HUES48 (cell line): ENCODE measurements around the gene HNRNPA3.
"Not testable (repeated sequence)": the region's sequence is repeated elsewhere in the genome, so short reads cannot be mapped to it uniquely, and the experiment has no call there.

Source experiments
- H3K27ac ChIP-seq: one replicate; pipeline ENCODE4 v1.7.0; 2013; ENCODE audit warnings: low read depth, low read length, inconsistent platforms
- H3K27me3 ChIP-seq: 2 replicates; pipeline ENCODE4 v1.6.1; 2013; ENCODE audit warnings: mild to moderate bottlenecking, low read length; ENCODE audit not compliant: control insufficient read depth, insufficient read depth
- H3K36me3 ChIP-seq: 2 replicates; pipeline ENCODE4 v1.6.1; 2013; ENCODE audit warnings: low read length; ENCODE audit not compliant: control insufficient read depth, insufficient read depth
- H3K4me1 ChIP-seq: 2 replicates; pipeline ENCODE4 v1.6.1; 2013; ENCODE audit warnings: mild to moderate bottlenecking, low read length; ENCODE audit not compliant: control insufficient read depth, insufficient read depth
- H3K4me3 ChIP-seq: 2 replicates; pipeline ENCODE4 v1.5.1; 2013; ENCODE audit warnings: mild to moderate bottlenecking, low read depth, low read length
- H3K9ac ChIP-seq: 2 replicates; pipeline ENCODE4 v1.6.1; 2013; ENCODE audit warnings: mild to moderate bottlenecking, low read depth, low read length, moderate library complexity
- H3K9me3 ChIP-seq: 2 replicates; pipeline ENCODE4 v1.6.1; 2013; ENCODE audit warnings: low read length; ENCODE audit not compliant: control insufficient read depth, insufficient read depth

Gene HNRNPA3

GRCh38 chr2:177217247-177217843, 4.8 kb downstream of the HNRNPA3 start:
- Histone ChIP-seq H3K4me3 (no peak overlapping the region), H3K27ac (no peak overlapping the region), H3K9ac (no peak overlapping the region), H3K36me3 (peaks cover 85% of the 10 kb centered on the region), H3K27me3 (no peaks in the 10 kb centered on the region), H3K4me1 (peaks cover 31% of the 10 kb centered on the region), H3K9me3 (no peaks in the 10 kb centered on the region)

DNA sequence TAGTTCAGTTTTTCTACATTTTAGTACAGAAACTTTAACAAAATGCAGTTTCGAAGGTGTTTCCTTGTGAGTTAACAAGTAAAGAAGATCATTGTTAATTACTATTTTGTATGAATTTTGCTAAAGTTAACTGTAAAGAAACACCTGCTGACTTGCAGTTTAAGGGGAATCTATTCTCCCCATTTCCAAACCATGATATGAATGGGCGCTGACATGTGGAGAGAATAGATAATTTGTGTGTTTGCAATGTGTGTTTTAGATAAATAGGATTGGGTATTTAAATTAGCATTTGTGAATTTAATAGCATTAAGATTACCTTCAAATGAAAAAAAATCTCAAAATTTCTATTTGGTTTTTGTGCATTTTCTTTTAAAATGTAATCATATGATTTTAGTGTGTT, 7.2 kb downstream of the HNRNPA3 start:
- H3K36me3 ChIP-seq = peaks cover 81% of the 10 kb centered on the region
- H3K9me3 ChIP-seq, H3K9ac ChIP-seq, H3K27me3 ChIP-seq, H3K27ac ChIP-seq, H3K4me3 ChIP-seq: not testable (repeated sequence)
- H3K4me1 ChIP-seq = peaks cover 30% of the 10 kb centered on the region

DNA sequence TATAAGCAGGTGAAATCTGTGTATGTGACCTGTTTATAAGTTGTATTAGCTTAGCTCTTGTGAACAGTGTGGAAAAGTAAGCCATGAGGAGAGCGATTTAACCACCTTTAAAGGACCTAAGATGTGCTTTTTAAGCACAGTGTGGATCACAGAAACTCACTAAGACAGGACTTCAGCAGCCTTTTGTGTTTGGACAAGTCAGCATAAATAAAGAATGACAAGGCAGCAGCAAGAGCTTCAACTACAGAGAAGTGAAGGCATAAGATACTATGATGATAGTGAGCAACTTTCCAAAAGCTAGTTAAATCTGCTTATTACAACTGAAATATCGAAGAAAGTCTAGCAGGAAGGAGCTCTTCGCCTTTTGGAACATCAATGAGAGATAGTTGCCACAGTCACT, 8.9 kb downstream of the HNRNPA3 start:
- Histone ChIP-seq H3K4me3 (no peak overlapping the region), H3K9ac (no peak overlapping the region), H3K4me1 (peaks cover 30% of the 10 kb centered on the region), H3K27me3 (no peaks in the 10 kb centered on the region), H3K27ac (peak overlapping the region; percentile 42), H3K9me3 (no peaks in the 10 kb centered on the region), H3K36me3 (peaks cover 64% of the 10 kb centered on the region)

DNA sequence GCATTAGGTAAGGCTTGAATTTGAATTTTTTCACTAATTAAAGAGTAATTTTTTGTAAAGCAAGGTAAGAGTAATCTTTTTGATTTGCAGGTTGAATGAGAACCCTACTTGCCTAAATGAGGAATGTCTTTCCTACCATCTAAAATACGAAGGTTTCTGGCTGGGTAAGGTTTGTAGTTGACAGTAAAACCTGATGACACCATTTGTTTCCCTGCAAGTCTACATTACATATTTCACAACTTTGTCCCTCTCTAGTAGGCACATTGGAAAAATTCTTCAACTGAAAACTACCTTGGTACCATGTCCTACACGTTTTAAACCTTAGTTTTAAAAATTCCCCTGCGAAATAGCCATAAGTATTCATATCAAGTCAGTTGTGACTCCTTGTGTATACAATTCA, 9.4 kb downstream of the HNRNPA3 start:
- Histone ChIP-seq H3K9ac (no peak overlapping the region), H3K27ac (peak overlapping the region; percentile 18), H3K9me3 (no peaks in the 10 kb centered on the region), H3K4me1 (peaks cover 25% of the 10 kb centered on the region), H3K36me3 (peaks cover 60% of the 10 kb centered on the region), H3K4me3 (no peak overlapping the region), H3K27me3 (no peaks in the 10 kb centered on the region)

GRCh38 chr2:177223436-177223835, 10.8 kb downstream of the HNRNPA3 start:
- H3K36me3 ChIP-seq = peaks cover 45% of the 10 kb centered on the region
- H3K4me1 ChIP-seq = peaks cover 13% of the 10 kb centered on the region
- not testable (repeated sequence) for H3K27ac ChIP-seq

DNA sequence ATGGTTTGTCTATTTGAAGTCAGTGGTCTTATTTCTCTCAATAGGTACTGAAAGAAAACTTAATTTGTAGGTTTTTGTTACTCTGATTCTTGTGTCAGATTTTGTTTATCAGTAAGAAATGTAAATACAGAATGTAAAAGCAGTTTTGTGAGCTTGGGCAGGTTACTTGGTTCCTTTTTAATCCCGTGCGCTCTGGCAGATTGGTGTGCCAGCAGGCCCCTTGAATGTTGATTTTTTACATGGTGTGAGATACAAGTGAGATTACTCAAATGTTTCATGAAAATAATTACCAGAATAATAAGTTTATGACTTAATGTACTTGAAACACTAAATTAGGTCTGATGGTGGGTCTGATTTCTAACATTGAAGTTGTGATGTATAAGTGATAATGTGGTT, 13.4 kb downstream of the HNRNPA3 start:
- no peak overlapping the region for H3K9ac ChIP-seq
- no peaks in the 10 kb centered on the region for H3K9me3 ChIP-seq
- H3K4me3 ChIP-seq = no peak overlapping the region
- no peaks in the 10 kb centered on the region for H3K27me3 ChIP-seq
- H3K27ac ChIP-seq = peak overlapping the region; percentile 39
- 0 out of 2 replicates have a peak, but pooled peaks cover 6% of the 10 kb centered on the region for H3K4me1 ChIP-seq
- H3K36me3 ChIP-seq = peaks cover 37% of the 10 kb centered on the region

More at GRCh38 chr2:177223436-177223835, 10.8 kb downstream of the HNRNPA3 start:
- not testable (repeated sequence) for H3K9ac ChIP-seq, H3K9me3 ChIP-seq, H3K4me3 ChIP-seq, H3K27me3 ChIP-seq

- Histone ChIP-seq H3K36me3 (peaks cover 52% of the 10 kb centered on the region), H3K27me3 (no peaks in the 10 kb centered on the region), H3K4me1 (no peaks in the 10 kb centered on the region), H3K9ac (no peak overlapping the region), H3K9me3 (no peaks in the 10 kb centered on the region), H3K4me3 (no peak overlapping the region), H3K27ac (no peak overlapping the region)
Observed at GRCh38 chr2:177229442-177230242, 17.0 kb downstream of the HNRNPA3 start.

DNA sequence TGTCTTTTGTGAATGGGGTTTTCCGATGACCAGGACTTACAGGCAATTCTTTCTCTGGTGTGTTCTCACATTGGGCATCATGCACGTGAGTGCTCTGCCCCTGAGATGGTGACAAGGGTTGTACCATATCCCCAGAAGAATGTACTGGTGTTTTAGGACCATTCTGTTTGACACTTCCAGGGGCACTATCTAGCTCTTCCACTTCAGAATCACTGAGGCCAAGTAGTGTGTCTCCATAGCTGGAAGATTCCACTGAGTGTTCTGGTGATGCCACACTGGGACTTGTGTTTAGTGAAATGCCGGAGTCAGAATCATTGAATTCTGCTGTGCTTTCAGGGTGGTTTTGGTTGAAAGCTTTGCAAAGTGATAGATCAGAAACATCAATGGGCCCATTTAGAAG, 18.7 kb downstream of the HNRNPA3 start:
- H3K9me3 ChIP-seq = no peaks in the 10 kb centered on the region
- H3K27ac ChIP-seq = no peak overlapping the region
- peaks cover 52% of the 10 kb centered on the region for H3K36me3 ChIP-seq
- H3K27me3 ChIP-seq = no peaks in the 10 kb centered on the region
- no peaks in the 10 kb centered on the region for H3K4me1 ChIP-seq
- no peak overlapping the region for H3K4me3 ChIP-seq
- H3K9ac ChIP-seq = no peak overlapping the region

DNA sequence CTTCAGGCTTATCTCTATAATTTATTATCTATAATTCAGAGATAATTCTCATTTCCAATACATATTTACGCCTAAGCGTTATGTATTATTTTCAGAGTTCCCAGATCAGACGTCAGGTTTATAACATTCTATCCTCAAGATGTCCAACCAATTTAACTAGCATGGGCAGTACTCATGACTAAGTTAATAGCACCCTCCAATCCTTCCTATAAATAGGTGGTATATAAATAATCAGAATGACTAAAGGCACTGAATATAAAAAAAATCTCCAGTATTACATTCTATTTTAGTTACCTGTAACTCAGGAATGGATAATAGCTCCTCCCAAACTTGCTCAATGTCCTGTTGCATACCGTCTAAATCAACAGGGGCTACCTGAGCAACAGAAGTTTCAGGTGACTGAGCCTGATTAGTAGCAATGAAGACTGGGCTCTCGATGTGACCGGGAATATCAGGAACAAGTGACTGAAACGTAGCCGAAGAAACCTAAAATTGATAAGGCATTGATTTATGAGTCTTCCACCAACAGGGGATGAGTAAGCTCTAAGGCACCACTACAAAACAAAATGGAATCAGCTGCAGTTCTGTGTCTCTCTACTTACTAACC, 19.6 kb downstream of the HNRNPA3 start:
- peaks cover 52% of the 10 kb centered on the region for H3K36me3 ChIP-seq
- no peaks in the 10 kb centered on the region for H3K4me1 ChIP-seq
- no peak overlapping the region for H3K4me3 ChIP-seq
- H3K27me3 ChIP-seq = no peaks in the 10 kb centered on the region
- no peak overlapping the region for H3K9ac ChIP-seq
- no peak overlapping the region for H3K27ac ChIP-seq
- H3K9me3 ChIP-seq = no peaks in the 10 kb centered on the region

- no peaks in the 10 kb centered on the region; the same call in 1 of the 2 replicates for H3K4me1 ChIP-seq
- no peak overlapping the region for H3K27ac ChIP-seq
- H3K9ac ChIP-seq = no peak overlapping the region
- H3K4me3 ChIP-seq = no peak overlapping the region
- peaks cover 52% of the 10 kb centered on the region for H3K36me3 ChIP-seq
- no peaks in the 10 kb centered on the region for H3K27me3 ChIP-seq
- no peaks in the 10 kb centered on the region for H3K9me3 ChIP-seq
Observed at GRCh38 chr2:177234267-177234666, 21.7 kb downstream of the HNRNPA3 start.

DNA sequence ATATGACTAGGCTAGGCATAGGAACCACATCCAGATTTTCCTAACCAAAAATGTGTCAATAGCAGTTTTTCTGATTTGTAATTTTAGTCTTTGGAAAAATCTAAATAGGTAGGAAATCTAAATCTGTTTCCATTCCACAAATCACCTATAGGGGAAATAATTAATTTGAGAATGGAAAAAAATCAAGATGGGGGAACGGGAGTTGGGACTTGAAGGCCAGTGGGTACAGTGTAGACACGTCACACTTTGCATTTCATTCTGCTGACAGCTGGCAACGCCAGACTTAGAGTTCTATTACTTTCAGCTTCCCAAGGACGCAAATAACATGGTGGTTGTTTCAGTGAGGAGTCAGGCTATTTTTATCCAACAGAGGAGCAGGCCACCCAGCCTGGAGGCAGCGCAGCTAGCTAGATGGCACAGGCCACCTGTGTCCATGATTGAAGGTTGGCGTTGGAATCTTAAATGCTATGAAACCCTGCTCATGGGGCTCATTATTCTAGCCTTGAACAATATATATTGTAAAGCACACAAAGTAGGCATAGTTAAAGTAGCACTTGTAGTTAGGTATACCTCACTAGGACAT, 23.4 kb downstream of the HNRNPA3 start:
- Histone ChIP-seq H3K9me3 (no peaks in the 10 kb centered on the region), H3K9ac (no peak overlapping the region), H3K4me1 (peaks cover 10% of the 10 kb centered on the region), H3K36me3 (peaks cover 37% of the 10 kb centered on the region), H3K4me3 (no peak overlapping the region), H3K27ac (no peak overlapping the region), H3K27me3 (no peaks in the 10 kb centered on the region)
